ENCODE measurements around the gene ANKRD55. TPM values are rescaled to one million over a fixed set of nuclear protein-coding genes. Genes with fewer than 3 reads are reported as not detected.

The ANKRD55 gene
- total and polyA plus RNA-seq, 9 of the 15 experiments (the other 6 are each of a cell fraction or from before 2014, with no cell fraction given) = 3.4 to 10.6 (median 6.5) TPM

DNA sequence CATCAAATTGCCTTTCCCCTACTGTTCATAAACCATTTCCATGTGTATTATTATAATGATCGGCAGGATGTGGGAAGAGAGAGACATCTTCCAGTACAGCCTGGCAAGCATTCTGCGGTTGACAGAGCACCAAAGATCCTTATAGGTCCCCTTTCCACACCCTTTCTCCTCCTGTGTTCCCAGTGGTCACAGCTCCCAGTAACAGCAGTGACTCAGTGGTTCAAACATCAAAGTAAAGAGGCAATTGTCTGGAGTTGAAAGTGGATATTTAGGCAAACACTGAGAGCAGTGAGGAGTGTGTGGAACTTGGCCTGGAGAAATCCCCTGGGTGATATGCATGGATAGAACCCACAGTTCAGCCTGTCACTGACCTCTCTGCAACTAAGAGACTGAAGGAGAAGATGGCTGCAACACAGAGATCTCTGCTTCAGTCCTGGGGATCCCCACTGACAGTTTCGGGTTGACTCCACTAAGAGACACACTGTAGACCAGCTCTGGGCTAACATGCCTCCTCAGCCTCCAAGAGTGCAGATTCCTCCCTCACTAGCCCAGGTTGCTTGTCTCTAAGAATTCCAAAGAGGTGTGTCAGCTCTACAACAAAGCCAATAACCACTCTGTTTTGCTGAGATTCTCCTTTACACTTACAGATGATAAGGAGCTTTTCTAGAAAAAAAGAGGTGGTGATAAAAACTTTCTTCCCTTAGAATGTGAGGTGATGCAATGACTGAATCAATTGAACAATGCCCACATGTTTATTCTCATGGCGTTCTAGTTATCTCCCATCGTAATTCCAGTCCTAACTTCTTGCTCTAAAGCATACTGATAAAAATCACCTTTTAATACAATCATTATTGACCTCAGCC, 143.9 kb downstream of the ANKRD55 start (continued):
- TF ChIP-seq SOX6 (IDR thresholded peaks at IDR 0.05) = peak; percentile 85
- 0 out of 2 replicates have a peak, but pooled peaks have one; percentile 10 for TF ChIP-seq CTBP1 (IDR thresholded peaks at IDR 0.05; ENCODE audit: borderline replicate concordance)
- TF ChIP-seq NKRF (IDR thresholded peaks at IDR 0.05; ENCODE audit: borderline replicate concordance) = no peak
- peak; percentile 53; the same call in 1 of the 2 replicates for TF ChIP-seq ZNF384 (IDR thresholded peaks at IDR 0.05; ENCODE audit: low read depth, low read length)
- peak; percentile 66 for TF ChIP-seq FOSL1 (tag; conservative IDR thresholded peaks at IDR 0.05)
- no peak for TF ChIP-seq NELFE (IDR thresholded peaks at IDR 0.05; ENCODE audit: insufficient read depth, insufficient read length)
- TF ChIP-seq NEUROD1 (IDR thresholded peaks at IDR 0.05; ENCODE audit: borderline replicate concordance, low read depth, low read length, partially characterized antibody) = no peak
- no peak for TF ChIP-seq RBM25 (IDR thresholded peaks at IDR 0.05; ENCODE audit: low read depth, low read length, severe bottlenecking)
- TF ChIP-seq TCF7L2 (IDR thresholded peaks at IDR 0.05; ENCODE audit: low read depth, low read length) = no peak
- TF ChIP-seq HCFC1 (IDR thresholded peaks at IDR 0.05; ENCODE audit: low read depth, low read length) = no peak
- TF ChIP-seq, protein P1, sequence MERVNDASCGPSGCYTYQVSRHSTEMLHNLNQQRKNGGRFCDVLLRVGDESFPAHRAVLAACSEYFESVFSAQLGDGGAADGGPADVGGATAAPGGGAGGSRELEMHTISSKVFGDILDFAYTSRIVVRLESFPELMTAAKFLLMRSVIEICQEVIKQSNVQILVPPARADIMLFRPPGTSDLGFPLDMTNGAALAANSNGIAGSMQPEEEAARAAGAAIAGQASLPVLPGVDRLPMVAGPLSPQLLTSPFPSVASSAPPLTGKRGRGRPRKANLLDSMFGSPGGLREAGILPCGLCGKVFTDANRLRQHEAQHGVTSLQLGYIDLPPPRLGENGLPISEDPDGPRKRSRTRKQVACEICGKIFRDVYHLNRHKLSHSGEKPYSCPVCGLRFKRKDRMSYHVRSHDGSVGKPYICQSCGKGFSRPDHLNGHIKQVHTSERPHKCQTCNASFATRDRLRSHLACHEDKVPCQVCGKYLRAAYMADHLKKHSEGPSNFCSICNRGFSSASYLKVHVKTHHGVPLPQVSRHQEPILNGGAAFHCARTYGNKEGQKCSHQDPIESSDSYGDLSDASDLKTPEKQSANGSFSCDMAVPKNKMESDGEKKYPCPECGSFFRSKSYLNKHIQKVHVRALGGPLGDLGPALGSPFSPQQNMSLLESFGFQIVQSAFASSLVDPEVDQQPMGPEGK (CRISPR knock-in tag; IDR thresholded peaks at IDR 0.05; ENCODE audit: borderline replicate concordance) = no peak
- peak; percentile 49; the same call in 1 of the 2 replicates for TF ChIP-seq ATF7 (IDR thresholded peaks at IDR 0.05)
- 0 out of 4 replicates have a peak, but pooled peaks of 1 of the 2 experiments have one; percentile 18 for TF ChIP-seq KDM1A (IDR thresholded peaks at IDR 0.05)
- TF ChIP-seq ARID1B (IDR thresholded peaks at IDR 0.05) = 0 out of 2 replicates have a peak, but pooled peaks have one; percentile 25
- TF ChIP-seq, protein P2, sequence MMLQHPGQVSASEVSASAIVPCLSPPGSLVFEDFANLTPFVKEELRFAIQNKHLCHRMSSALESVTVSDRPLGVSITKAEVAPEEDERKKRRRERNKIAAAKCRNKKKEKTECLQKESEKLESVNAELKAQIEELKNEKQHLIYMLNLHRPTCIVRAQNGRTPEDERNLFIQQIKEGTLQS (IDR thresholded peaks at IDR 0.05) = peak; percentile 91
- TF ChIP-seq, protein P2 (CRISPR knock-in tag; conservative IDR thresholded peaks at IDR 0.05) = no peak
- no peak for TF ChIP-seq RBM22 (IDR thresholded peaks at IDR 0.05; ENCODE audit: low read depth, low read length, poor library complexity, severe bottlenecking)
- TF ChIP-seq RCOR1 (IDR thresholded peaks at IDR 0.05; ENCODE audit: borderline replicate concordance in 1 of 2, low read depth in 2 of 2, low read length in 2 of 2) = peak in 1 of 2 experiments; percentile 62; a peak in 2 of 4 replicates
- TF ChIP-seq CEBPG (CRISPR knock-in tag; IDR thresholded peaks at IDR 0.05) = peak; percentile 77
- TF ChIP-seq CEBPG (tag; conservative IDR thresholded peaks at IDR 0.05 in 1 of 2, IDR thresholded peaks at IDR 0.05 in 1 of 2) = peak; percentile 86 to 93
- TF ChIP-seq CEBPB (tag; IDR thresholded peaks at IDR 0.05) = peak; percentile 58

Data from K562 (cell line).